Prostate gland (tissue), 2 donors: Measurements from ENCODE around the gene TOP3B. TPM values are rescaled to one million over a fixed set of nuclear protein-coding genes. Genes with fewer than 3 reads are reported as not detected.
"Not testable (repeated sequence)": the region's sequence is repeated elsewhere in the genome, so short reads cannot be mapped to it uniquely, and the experiment has no call there.

Experiments
- DNase-seq: peaks from one replicate; pipeline ENCODE4 v3.0.0-alpha.2; 2019; ENCODE audit warnings: low spot score
- H3K27ac ChIP-seq, 2 donors: fragments of 200-600 bp; sonication (generic); 2 replicates each; pipeline ENCODE4 v1.5.1; 2017 to 2019
- H3K27me3 ChIP-seq: fragments of 200-600 bp; sonication (generic); replicated peaks from 2 replicates; pipeline ENCODE4 v1.5.1; 2019; ENCODE audit not compliant: insufficient read depth
- H3K36me3 ChIP-seq, 2 donors: fragments of 200-600 bp; sonication (generic); 1 replicate in 1 of 2; 2 replicates in 1 of 2; pipeline versions ENCODE4 v1.5.1 to v1.8.1; 2017 to 2019
- H3K4me1 ChIP-seq: fragments of 200-600 bp; sonication (generic); replicated peaks from 2 replicates; pipeline ENCODE4 v1.5.1; 2019
- H3K4me3 ChIP-seq, 2 donors: fragments of 200-600 bp; sonication (generic); 2 replicates each; pipeline ENCODE4 v1.5.1; 2017 to 2019
- H3K9me3 ChIP-seq: fragments of 200-600 bp; sonication (generic); 2 replicates; pipeline ENCODE4 v1.5.1; 2017
- POLR2A ChIP-seq: fragments of 450-650 bp; IDR thresholded peaks from one replicate; pipeline ENCODE4 v1.6.1; 2016; ENCODE audit warnings: antibody characterized with exemption, mild to moderate bottlenecking
- POLR2AphosphoS5 ChIP-seq: sonication (generic); formaldehyde crosslinking; IDR thresholded peaks from one replicate; pipeline ENCODE4 v1.6.1; 2017; ENCODE audit warnings: antibody characterized with exemption
- WGBS: methylation state at CpG from one replicate; pipeline ENCODE4 v1.1.5; 2018; 5-methylcytosine and 5-hydroxymethylcytosine counted together
- intact Hi-C: fragments of 100-400 bp; cut with DNase I; formaldehyde crosslinking; loops from one replicate; pipeline ENCODE4 v1.14.2; 2022
- total RNA-seq, 2 donors: library from RNA; depleted of rRNA; stranded (reverse); fragments of >200 nt; gene quantifications; one replicate each; pipeline ENCODE4 v1.1.0, GENCODE V29; 2016
- TF ChIP-seq, protein P1 (sequence below), 4 experiments: fragments of 200-600 bp in 2 of 4; fragments of 450-650 bp in 2 of 4; sonication (generic) in 2 of 4; IDR thresholded peaks; 1 replicate in 3 of 4; 2 replicates in 1 of 4; pipeline ENCODE4 v1.5.1; 2016 to 2019; ENCODE audit warnings: antibody characterized with exemption in 4 of 4, mild to moderate bottlenecking in 2 of 4, moderate library complexity in 2 of 4

Gene TOP3B
- total RNA-seq, 2 donors from 2014 or later: 25.2 to 60.6 TPM

DNA sequence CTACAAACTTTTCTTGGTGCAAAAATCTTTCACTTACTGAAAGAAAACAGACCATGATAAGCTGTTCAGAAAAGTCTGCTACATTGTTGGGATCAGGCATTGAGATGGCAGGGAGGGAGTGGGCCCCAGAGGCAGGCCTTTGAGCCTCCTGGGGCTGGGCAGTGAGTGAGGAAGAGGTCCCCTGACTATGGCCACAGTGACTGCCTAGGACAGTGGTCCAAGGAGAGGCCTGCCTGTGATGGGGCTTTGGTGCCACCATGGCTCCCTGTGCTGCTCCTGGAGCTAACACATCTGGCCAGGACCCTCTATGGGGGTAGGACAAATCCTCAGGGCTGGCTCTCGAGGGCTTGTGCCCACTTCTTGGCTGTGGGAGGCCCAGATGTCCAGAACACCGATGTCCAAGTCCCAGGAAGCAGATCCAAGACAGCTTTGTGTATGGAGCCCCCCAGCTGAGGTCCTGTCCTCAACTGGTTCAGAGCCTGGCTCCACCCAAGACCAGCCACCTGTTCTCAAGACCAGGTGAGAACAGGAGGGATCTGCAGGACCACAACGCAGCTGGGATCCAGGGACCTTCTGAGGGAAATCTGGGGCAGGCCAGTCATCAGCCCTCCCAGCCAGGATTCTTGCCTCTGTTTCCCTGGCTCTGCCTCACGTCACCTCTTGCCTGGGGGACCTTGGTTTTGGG lies 66.8 kb downstream of the TOP3B start:
- DNase-seq: no peak
- WGBS: 89% methylated on average over 3 of the region's 4 CpGs
- no peak overlapping the region for H3K4me3 ChIP-seq
- intact Hi-C loops: no loop called here
- no peak overlapping the region for H3K27ac ChIP-seq
- no peaks in the 10 kb centered on the region for H3K36me3 ChIP-seq
- H3K9me3 ChIP-seq: no peaks in the 10 kb centered on the region
- no peaks in the 10 kb centered on the region for H3K4me1 ChIP-seq
- TF ChIP-seq POLR2AphosphoS5 (no peak), POLR2A (no peak)
- TF ChIP-seq, protein P1, sequence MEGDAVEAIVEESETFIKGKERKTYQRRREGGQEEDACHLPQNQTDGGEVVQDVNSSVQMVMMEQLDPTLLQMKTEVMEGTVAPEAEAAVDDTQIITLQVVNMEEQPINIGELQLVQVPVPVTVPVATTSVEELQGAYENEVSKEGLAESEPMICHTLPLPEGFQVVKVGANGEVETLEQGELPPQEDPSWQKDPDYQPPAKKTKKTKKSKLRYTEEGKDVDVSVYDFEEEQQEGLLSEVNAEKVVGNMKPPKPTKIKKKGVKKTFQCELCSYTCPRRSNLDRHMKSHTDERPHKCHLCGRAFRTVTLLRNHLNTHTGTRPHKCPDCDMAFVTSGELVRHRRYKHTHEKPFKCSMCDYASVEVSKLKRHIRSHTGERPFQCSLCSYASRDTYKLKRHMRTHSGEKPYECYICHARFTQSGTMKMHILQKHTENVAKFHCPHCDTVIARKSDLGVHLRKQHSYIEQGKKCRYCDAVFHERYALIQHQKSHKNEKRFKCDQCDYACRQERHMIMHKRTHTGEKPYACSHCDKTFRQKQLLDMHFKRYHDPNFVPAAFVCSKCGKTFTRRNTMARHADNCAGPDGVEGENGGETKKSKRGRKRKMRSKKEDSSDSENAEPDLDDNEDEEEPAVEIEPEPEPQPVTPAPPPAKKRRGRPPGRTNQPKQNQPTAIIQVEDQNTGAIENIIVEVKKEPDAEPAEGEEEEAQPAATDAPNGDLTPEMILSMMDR (IDR thresholded peaks at IDR 0.05): no peak
- no peaks in the 10 kb centered on the region for H3K27me3 ChIP-seq

DNA sequence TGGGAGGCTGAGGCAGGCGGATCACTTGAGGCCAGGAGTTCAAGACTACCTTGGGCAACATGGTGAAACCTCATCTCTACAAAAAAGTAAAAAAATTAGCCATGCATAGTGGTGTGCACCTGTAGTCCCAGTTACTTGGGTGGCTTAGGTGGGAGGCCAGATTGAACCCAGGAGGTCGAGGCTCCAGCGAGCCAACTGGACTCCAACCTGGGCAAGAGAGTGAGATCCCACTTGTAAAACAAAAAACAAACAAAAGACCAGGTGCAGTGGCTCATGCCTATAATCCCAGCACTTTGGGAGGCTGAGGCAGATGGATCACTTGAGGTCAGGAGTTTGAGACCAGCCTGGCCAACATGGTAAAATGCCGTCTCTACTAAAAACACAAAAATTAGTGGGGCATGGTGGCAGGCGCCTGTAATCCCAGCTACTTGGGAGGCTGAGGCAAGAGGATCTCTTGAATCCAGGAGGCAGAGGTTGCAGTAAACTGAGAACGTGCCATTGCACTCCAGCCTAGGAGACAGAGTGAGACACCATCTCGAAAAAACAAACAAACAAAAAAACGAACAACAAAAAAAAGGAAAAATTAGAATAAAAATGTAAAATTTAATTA lies 68.4 kb downstream of the TOP3B start:
- DNase-seq, H3K27me3 ChIP-seq, H3K4me1 ChIP-seq, H3K36me3 ChIP-seq, H3K27ac ChIP-seq, H3K9me3 ChIP-seq, intact Hi-C loops, H3K4me3 ChIP-seq: not testable (repeated sequence)
- 94% methylated on average over 8 of the region's 8 CpGs for WGBS

DNA sequence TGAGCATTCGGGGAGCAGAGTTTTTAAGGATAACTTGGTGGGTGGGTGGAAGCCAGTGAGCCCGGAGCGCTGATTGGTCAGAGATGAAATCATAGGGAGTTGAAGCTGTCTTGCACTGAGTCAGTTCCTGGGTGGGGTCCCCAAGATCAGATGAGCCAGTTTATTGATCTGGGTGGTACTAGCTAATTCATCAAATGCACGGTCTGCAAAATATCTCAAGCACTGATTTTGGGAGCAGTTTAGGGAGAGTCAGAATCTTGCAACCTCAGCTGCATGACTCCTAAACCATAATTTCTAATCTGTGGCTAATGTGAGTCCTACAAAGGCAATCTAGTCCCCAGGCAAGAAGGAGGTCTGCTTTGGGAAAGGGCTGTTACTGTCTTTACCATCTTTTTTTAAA lies 72.2 kb downstream of the TOP3B start:
- H3K4me3 ChIP-seq, H3K9me3 ChIP-seq, H3K27ac ChIP-seq, intact Hi-C loops, DNase-seq, H3K27me3 ChIP-seq, H3K36me3 ChIP-seq, H3K4me1 ChIP-seq: not testable (repeated sequence)
- 88% methylated on average over 4 of the region's 4 CpGs for WGBS

DNA sequence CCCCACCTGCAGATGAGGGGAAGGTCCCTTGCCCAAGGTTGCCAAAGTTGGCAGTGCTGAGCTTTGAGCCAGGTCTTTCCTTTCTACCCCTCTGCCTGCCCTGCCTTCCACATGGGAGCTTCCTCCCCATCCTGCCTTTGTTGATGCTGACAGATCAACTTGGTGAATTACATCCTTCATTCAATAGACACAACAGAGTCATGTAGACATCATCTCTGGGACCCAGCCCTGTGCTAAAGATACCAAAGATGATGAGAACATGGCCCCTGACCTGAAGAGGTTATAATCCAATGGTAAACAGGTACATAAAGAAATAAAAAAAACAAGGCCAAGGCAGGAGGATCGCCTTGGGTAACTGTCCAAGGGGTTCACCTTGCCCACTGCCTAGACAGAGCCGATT lies 72.7 kb downstream of the TOP3B start:
- no peaks in the 10 kb centered on the region for H3K4me1 ChIP-seq
- no peaks in the 10 kb centered on the region for H3K27me3 ChIP-seq
- DNase-seq: no peak
- no peak overlapping the region for H3K27ac ChIP-seq
- intact Hi-C loops: no loop called here
- no peaks in the 10 kb centered on the region for H3K36me3 ChIP-seq
- TF ChIP-seq, protein P1 (IDR thresholded peaks at IDR 0.05): no peak
- 96% methylated on average over 2 of the region's 2 CpGs for WGBS
- H3K9me3 ChIP-seq: no peaks in the 10 kb centered on the region
- H3K4me3 ChIP-seq: no peak overlapping the region

DNA sequence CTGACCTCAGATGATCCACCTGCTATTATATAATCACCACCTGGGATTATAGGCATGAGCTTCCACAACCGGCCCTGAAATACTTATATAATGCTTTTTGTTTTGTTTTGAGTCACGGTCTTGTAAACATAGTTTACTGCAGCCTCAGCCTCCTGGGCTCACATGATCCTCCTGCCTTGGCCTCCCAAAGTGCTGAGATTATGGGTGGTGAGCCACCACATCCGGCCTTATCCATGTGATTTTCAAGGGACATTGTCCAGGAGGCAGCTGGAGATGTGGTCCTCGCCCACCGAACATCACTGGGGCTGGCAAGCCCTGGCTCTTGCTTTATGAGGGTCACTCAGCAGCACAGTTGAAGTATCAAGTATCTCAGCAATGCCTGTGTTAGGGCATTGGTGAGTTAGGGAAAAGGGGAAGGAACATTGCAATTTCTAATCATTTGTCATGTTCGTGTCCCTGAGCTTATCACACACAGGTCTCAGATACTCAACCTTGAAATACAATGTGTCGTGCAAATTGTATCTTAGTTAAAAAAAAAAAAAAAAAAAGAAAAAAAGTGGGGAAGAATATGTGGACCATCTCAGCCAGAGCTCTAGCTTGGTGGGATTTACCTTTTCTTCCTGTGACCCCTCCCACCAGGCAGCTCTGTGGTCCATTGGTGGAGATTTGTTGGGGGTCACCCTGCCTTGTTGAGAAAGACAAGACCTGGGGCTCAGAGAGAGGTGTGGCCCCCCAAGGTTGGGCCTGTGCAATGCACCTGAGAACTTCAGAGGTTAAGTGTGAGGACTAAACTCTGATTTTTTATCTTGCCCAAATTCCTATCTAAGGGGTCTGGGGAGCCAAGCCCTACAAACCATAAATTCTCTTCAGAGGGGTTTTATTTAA lies 74.7 kb downstream of the TOP3B start:
- Histone ChIP-seq H3K27ac (no peak overlapping the region), H3K27me3 (no peaks in the 10 kb centered on the region), H3K4me3 (no peak overlapping the region), H3K4me1 (no peaks in the 10 kb centered on the region), H3K9me3 (no peaks in the 10 kb centered on the region), H3K36me3 (no peaks in the 10 kb centered on the region)
- no peak for DNase-seq
- TF ChIP-seq, protein P1 (IDR thresholded peaks at IDR 0.05): no peak
- TF ChIP-seq POLR2A (no peak), POLR2AphosphoS5 (no peak)
- intact Hi-C loops: no loop called here
- WGBS: 90% methylated on average over 7 of the region's 7 CpGs

Other genes starting within 250 kb of the TOP3B start
- gene YPEL1, start 247.0 kb downstream of the TOP3B start, total RNA-seq: 10 to 100 TPM in 1 of 2 donors, 1 to 10 TPM in 1; 2.9 to 16.2 TPM
- gene MAPK1, start 115.1 kb downstream of the TOP3B start, total RNA-seq: 10 to 100 TPM; 89.6 to 92.1 TPM
- gene PPM1F, start 29.9 kb downstream of the TOP3B start, total RNA-seq: 10 to 100 TPM; 16.8 to 31.6 TPM